Measurements from ENCODE around the gene SREK1.

GRCh38 chr5:66129144-66129543 lies 15.0 kb upstream of the SREK1 start:
- TF ChIP-seq POLR2A (IDR thresholded peaks at IDR 0.05): no peak
- TF ChIP-seq, protein P1, sequence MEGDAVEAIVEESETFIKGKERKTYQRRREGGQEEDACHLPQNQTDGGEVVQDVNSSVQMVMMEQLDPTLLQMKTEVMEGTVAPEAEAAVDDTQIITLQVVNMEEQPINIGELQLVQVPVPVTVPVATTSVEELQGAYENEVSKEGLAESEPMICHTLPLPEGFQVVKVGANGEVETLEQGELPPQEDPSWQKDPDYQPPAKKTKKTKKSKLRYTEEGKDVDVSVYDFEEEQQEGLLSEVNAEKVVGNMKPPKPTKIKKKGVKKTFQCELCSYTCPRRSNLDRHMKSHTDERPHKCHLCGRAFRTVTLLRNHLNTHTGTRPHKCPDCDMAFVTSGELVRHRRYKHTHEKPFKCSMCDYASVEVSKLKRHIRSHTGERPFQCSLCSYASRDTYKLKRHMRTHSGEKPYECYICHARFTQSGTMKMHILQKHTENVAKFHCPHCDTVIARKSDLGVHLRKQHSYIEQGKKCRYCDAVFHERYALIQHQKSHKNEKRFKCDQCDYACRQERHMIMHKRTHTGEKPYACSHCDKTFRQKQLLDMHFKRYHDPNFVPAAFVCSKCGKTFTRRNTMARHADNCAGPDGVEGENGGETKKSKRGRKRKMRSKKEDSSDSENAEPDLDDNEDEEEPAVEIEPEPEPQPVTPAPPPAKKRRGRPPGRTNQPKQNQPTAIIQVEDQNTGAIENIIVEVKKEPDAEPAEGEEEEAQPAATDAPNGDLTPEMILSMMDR (IDR thresholded peaks at IDR 0.05): no peak

Data from testis (tissue), 2 donors.